GM23248 (cell line): ENCODE results near the gene ZNF532.

Source experiments
- EZH2 ChIP-seq: fragments of 200-600 bp; sonication (generic); IDR thresholded peaks from 2 replicates; pipeline ENCODE4 v1.6.1; 2018; ENCODE audit warnings: antibody characterized with exemption, mild to moderate bottlenecking; ENCODE audit not compliant: insufficient read depth, poor library complexity, severe bottlenecking
- EZH2phosphoT487 ChIP-seq: fragments of 200-600 bp; sonication (generic); IDR thresholded peaks from 2 replicates; pipeline ENCODE4 v1.6.1; 2018; ENCODE audit warnings: antibody characterized with exemption, moderate library complexity, mild to moderate bottlenecking, low read depth; ENCODE audit not compliant: insufficient read depth

- TF ChIP-seq EZH2phosphoT487 (no peak), EZH2 (no peak)
Observed at GRCh38 chr18:58977223-58977622, 112.5 kb downstream of the ZNF532 start.
